PC-3 (cell line): ENCODE measurements around the gene CLECL1.

Experiments
- EZH2 ChIP-seq: fragments of 300-600 bp; sonication (generic); IDR thresholded peaks from one replicate; pipeline ENCODE4 v1.6.1; 2017; ENCODE audit warnings: antibody characterized with exemption, mild to moderate bottlenecking, low read length; ENCODE audit not compliant: unreplicated experiment
- EZH2phosphoT487 ChIP-seq: fragments of 300-600 bp; sonication (generic); IDR thresholded peaks from 2 replicates; pipeline ENCODE4 v1.6.1; 2018; ENCODE audit warnings: mild to moderate bottlenecking, antibody characterized with exemption, low read length, borderline replicate concordance
- TF ChIP-seq, protein P1 (sequence below): fragments of 300-600 bp; sonication (generic); conservative IDR thresholded peaks from 2 replicates; pipeline ENCODE4 v1.5.1; 2017; ENCODE audit warnings: antibody characterized with exemption, low read depth, mild to moderate bottlenecking, low read length

DNA sequence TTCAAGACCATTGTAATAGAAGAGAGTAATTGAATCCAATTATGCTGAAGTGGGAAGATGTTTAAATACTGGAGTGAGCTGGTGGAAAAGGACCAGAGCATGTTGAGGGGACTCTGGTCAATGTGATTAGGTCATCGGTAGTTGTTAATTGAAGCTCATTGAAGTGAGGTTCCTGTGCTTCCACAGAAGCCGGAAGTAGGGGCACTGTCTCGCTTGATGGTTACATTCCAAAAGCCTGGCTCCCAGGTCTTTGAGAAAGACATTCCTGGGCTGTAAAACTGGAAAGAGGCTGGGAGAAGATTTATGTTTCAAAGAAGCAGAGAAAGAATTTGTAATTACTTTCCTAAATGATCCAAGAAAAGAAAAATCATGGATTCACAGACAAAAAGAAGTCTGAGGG, 12.3 kb upstream of the CLECL1 start:
- TF ChIP-seq EZH2: no peak
- TF ChIP-seq, protein P1, sequence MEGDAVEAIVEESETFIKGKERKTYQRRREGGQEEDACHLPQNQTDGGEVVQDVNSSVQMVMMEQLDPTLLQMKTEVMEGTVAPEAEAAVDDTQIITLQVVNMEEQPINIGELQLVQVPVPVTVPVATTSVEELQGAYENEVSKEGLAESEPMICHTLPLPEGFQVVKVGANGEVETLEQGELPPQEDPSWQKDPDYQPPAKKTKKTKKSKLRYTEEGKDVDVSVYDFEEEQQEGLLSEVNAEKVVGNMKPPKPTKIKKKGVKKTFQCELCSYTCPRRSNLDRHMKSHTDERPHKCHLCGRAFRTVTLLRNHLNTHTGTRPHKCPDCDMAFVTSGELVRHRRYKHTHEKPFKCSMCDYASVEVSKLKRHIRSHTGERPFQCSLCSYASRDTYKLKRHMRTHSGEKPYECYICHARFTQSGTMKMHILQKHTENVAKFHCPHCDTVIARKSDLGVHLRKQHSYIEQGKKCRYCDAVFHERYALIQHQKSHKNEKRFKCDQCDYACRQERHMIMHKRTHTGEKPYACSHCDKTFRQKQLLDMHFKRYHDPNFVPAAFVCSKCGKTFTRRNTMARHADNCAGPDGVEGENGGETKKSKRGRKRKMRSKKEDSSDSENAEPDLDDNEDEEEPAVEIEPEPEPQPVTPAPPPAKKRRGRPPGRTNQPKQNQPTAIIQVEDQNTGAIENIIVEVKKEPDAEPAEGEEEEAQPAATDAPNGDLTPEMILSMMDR: no peak
- no peak for TF ChIP-seq EZH2phosphoT487
